GM13976 (cell line): ENCODE results near the gene MLYCD.

ENCODE experiments used
- DNase-seq: peaks from one replicate; pipeline ENCODE4 v3.0.0; 2012; ENCODE audit warnings: low spot score
- in situ Hi-C: fragments of 300-500 bp; cut with MboI; formaldehyde crosslinking; loops from one replicate; pipeline ENCODE4 v1.12.0; 2022; ENCODE audit warnings: low sequenced_read_pairs, mixed read lengths, inconsistent platforms; ENCODE audit not compliant: unreplicated experiment
- TF ChIP-seq, protein P1 (sequence below): IDR thresholded peaks from 2 replicates; pipeline ENCODE4 v1.5.1; 2012; ENCODE audit warnings: borderline replicate concordance, mild to moderate bottlenecking; ENCODE audit not compliant: insufficient read depth; ENCODE audit errors: extremely low read depth, missing control alignments, control extremely low read depth

The MLYCD gene

DNA sequence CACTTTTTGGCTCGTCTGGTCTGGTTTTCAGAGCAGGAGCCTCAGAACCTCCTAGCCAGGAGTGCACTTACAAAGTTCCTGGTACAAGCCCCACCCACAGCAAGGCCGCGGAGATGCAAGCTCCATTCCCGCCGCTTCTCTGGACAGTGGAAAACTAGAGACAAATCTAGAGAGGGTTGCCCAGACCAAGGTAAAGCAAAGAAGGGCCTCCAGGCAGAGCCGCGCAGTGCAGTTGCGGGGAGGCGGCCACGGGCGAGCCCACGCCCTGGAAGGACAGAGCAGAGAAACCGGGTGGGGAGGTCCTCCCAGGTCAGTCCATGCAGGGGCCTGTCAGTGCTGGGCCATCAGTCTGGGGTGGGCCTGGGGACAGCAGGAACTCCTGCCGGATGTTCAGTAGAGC lies 43.2 kb downstream of the MLYCD start:
- in situ Hi-C loops, result no loop called here
- TF ChIP-seq, protein P1, sequence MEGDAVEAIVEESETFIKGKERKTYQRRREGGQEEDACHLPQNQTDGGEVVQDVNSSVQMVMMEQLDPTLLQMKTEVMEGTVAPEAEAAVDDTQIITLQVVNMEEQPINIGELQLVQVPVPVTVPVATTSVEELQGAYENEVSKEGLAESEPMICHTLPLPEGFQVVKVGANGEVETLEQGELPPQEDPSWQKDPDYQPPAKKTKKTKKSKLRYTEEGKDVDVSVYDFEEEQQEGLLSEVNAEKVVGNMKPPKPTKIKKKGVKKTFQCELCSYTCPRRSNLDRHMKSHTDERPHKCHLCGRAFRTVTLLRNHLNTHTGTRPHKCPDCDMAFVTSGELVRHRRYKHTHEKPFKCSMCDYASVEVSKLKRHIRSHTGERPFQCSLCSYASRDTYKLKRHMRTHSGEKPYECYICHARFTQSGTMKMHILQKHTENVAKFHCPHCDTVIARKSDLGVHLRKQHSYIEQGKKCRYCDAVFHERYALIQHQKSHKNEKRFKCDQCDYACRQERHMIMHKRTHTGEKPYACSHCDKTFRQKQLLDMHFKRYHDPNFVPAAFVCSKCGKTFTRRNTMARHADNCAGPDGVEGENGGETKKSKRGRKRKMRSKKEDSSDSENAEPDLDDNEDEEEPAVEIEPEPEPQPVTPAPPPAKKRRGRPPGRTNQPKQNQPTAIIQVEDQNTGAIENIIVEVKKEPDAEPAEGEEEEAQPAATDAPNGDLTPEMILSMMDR, result no peak
- no peak for DNase-seq

- TF ChIP-seq, protein P1, result no peak
- in situ Hi-C loops, result no loop called here
Measured at GRCh38 chr16:83942815-83943515, 44.0 kb downstream of the MLYCD start.

DNA sequence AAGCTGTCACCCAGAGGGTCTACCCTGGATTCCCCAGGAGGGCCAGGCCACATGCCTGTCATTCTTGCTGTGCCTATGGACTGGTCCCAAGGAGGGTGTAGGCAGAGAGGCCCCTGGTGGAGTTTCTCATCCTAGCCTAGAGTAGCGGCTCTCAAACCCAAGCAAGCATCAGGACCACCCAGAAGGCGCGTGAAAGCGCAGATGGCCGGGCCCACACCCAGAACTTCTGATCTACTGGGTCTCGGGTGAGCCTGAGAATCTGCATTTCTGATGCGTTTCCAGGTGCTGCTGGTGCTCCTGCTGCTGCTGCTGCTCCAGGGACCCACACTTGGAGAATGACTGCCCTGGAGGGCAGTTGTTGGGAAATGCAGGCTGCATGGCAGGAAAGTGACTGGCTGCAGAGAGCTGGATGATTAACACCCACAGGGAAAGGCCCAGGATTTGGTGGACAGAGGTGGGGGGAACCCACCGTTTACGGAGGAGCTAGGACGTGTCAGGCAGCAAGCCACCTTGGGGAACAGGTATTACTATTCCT lies 44.7 kb downstream of the MLYCD start:
- in situ Hi-C loops, result no loop called here
- no peak for DNase-seq
- TF ChIP-seq, protein P1, result no peak

More at GRCh38 chr16:83942815-83943515, 44.0 kb downstream of the MLYCD start:
- no peak for DNase-seq

DNA sequence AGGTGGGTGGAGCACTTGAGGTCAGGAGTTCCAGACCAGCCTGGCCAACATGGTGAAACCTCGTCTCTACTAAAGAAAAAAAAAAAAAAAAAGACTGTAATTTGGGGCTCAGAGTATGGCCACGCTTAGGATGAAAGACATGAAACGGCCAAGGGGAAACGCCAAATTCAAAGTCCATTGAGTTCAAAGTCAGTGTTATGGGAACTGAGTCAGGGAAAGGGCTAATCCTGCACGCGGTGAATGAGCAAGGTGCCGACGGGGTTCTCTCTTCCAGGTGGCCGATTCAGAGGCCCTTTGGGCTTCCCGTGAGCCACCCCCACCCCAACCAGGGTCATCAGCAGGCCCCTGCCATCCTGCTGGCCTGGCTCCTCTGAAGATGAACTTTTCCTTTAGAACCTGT lies 46.7 kb downstream of the MLYCD start:
- in situ Hi-C loops, result no loop called here
- DNase-seq, result no peak
- TF ChIP-seq, protein P1, result no peak

DNA sequence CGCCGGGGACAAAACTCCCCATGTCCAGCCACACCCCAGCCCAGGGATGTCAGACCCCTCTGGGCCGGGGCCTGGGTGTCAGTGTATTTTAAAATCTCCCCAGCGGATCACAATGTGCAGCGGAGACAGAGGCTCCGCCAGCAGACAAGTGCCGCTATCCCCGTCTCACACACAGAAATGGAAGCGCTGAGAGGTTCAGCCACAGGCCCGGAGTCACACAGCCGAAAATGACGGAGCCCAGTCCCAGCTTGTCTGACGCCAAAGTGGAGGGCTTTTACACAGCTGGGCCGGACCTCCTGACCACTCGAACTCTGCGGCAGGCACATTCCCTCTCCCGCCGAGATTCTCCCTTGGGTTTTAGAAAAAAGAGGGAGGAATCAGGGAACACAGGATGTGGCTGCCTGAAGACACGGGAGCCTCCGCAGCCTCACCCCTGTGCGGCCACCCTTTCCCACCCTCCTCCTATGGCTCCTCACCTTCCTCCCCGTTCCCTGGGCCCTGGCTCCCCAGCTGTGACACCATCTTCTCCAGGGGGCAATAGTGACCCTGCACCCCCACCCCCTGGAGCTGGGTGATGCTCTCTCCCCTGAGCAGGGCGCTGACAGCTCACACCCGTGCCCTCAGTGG lies 47.4 kb downstream of the MLYCD start:
- in situ Hi-C loops, result no loop called here
- DNase-seq, result no peak
- TF ChIP-seq, protein P1, result no peak

GRCh38 chr16:83946781-83947566 lies 48.1 kb downstream of the MLYCD start:
- no peak for DNase-seq
- TF ChIP-seq, protein P1, result no peak
- in situ Hi-C loops, result no loop called here
